Measurements from ENCODE around the gene DAGLA. TPM values are rescaled to one million over a fixed set of nuclear protein-coding genes. Genes with fewer than 3 reads are reported as not detected.

DAGLA gene
- total RNA-seq, 2 experiments from 2014 or later, result 0.44 to 0.45 TPM

DNA sequence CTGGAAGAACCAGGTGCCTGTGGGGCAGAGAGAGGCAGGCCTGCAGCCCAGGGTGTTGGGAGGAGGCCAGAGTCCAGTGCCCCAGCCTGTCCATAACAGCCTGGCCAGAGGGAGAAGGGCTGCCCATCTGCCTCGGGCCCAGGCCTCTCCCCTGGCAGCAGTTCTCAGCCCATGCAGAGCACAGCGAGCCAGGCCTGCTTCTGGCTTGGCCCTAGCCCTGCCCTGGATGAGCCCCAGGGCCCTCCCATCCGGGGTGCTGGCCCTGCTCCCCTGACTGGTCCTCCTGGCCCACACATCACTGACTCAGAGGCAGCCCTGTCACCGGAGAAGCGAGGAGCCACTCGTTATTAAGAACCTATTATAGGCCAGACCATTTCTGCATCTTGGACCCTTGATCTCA is 52.5 kb downstream of the DAGLA start:
- no peaks in the 10 kb centered on the region for H3K36me3 Mint-ChIP-seq (ENCODE audit: low read depth)
- no peaks in the 10 kb centered on the region for H3K4me1 Mint-ChIP-seq
- no peak overlapping the region for H3K4me3 Mint-ChIP-seq
- no peaks in the 10 kb centered on the region for H3K27me3 Mint-ChIP-seq
- CTCF ChIA-PET, result interaction anchor here (0.7 to 2.6 kb wide), 28 partner anchors 8 to 281 kb away, joined by 3 to 20 read pairs (median 5); partner anchors contain the start of gene DAGLA
- H3K9me3 Mint-ChIP-seq, result no peaks in the 10 kb centered on the region
- no peak for DNase-seq
- no peak overlapping the region for H3K27ac Mint-ChIP-seq
- POLR2A ChIA-PET, result no interaction called here

DNA sequence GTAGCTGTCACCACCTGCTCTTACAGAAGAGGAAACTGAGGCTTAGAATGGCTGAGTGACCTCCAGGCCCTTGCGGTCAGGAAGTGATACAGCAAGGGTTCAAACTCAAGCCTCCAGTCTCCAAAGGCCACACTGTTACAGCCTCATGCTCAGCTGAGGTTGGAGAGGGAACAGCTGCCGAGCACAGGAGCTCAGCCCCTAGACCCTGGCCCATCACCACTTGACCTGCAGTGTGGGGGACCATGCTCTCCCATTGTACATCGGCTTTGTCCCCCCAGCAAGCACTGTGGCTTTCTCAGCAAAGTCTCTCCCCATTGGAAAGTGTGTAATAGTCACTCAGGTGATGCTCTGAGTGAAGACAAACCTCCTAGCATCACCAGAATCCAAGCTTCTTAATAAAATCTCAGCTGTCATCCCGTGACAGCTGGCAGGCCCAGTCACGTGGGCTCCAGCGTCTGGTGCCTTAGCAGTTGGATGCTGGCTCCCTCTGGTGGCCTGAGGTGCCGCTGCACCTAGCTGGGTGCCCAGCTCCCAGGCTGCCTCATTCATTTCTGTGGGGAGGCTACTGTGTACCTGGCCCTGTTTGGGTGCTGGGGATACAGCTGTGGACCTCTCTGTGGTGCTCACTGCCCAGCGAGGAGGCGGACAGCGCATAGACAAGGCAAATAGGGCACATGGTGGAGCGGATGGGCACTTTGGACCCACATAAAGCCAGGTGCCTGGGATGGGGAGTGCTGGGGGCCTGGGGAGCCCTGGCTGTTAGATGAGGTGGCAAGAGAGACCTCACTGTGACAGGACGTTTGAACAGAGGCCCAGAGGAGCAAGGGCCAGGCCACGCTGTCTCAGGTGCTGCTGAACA is 53.2 kb downstream of the DAGLA start:
- Mint-ChIP-seq H3K27ac (no peak overlapping the region), H3K4me3 (no peak overlapping the region), H3K4me1 (no peaks in the 10 kb centered on the region), H3K27me3 (no peaks in the 10 kb centered on the region), H3K36me3 (ENCODE audit: low read depth) (no peaks in the 10 kb centered on the region), H3K9me3 (no peaks in the 10 kb centered on the region)
- CTCF ChIA-PET, result interaction anchor here (0.7 to 2.6 kb wide), 34 partner anchors 9 to 375 kb away, joined by 3 to 20 read pairs (median 5); partner anchors contain the start of gene DAGLA
- POLR2A ChIA-PET, result interaction anchor here (0.6 kb wide), 1 partner anchor 120 kb away, joined by 3 read pairs; no protein-coding TSS in a partner anchor
- peak; percentile 88 for DNase-seq

DNA sequence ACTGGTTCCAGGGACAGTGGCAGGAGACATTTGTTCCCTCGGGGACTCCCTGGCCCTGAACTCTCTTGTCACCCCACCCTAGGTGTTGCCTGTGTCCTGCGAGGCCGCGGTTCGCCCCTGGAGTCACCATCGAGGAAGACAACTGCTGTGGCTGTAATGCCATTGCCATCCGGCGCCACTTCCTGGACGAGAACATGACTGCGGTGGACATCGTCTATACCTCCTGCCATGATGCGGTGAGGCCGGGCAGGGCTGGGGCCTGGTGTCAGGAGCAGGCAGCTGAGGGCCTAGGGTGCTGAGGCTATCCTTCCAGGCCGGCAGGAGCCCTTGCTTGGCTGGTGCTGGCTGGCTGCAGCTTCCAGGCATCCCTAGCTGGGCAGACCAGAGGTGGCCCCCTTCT is 54.6 kb downstream of the DAGLA start:
- Mint-ChIP-seq H3K27ac (no peak overlapping the region), H3K4me3 (no peak overlapping the region), H3K9me3 (no peaks in the 10 kb centered on the region), H3K4me1 (no peaks in the 10 kb centered on the region), H3K27me3 (no peaks in the 10 kb centered on the region), H3K36me3 (ENCODE audit: low read depth) (no peaks in the 10 kb centered on the region)
- DNase-seq, result no peak
- POLR2A ChIA-PET, result no interaction called here
- CTCF ChIA-PET, result interaction anchor here (1.3 to 2.2 kb wide), 4 partner anchors 15 to 51 kb away, joined by 9 to 20 read pairs (median 10); no protein-coding TSS in a partner anchor

DNA sequence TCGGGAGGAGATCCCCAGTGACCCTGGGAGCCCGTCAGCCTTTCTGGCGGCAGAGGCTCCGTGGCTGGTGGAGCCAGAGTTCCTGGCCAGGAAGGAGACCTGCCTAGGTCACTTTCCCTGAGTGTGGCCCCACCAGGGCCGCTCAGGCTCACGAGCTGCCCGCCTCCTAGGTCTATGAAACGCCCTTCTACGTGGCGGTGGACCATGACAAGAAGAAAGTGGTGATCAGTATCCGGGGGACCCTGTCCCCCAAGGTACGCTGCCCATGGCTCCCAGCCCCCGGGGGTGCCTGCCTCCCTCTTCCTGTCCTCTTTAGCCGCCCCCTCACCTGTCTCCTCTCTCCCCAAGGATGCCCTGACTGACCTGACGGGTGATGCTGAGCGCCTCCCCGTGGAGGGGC is 55.2 kb downstream of the DAGLA start:
- no peak overlapping the region for H3K4me3 Mint-ChIP-seq
- H3K27ac Mint-ChIP-seq, result no peak overlapping the region
- CTCF ChIA-PET, result interaction anchor here (1.0 kb wide), 1 partner anchor 55 kb away, joined by 3 read pairs; the partner anchor contains the start of gene DAGLA
- H3K36me3 Mint-ChIP-seq (ENCODE audit: low read depth), result no peaks in the 10 kb centered on the region
- H3K27me3 Mint-ChIP-seq, result no peaks in the 10 kb centered on the region
- POLR2A ChIA-PET, result no interaction called here
- no peaks in the 10 kb centered on the region for H3K4me1 Mint-ChIP-seq
- no peak for DNase-seq
- no peaks in the 10 kb centered on the region for H3K9me3 Mint-ChIP-seq

DNA sequence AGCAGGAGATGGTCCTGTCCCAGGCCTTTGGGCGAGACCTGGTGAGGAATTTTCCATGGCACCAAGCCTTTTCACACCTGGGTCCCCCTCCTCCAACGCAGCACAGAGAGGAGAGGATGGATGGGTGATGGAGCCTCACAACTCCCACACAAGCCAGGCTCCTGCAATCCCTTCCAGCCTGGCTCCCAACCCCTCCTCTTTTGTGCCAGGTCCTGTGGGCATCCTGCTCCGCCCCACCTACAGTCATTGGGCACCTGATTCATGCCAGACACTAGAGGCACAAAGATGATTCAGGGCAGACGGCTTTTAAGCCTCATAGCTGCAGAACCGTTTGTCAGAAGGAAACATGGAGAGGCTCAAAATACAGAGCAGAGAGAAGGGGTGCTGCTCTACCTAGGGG is 56.1 kb downstream of the DAGLA start:
- Mint-ChIP-seq H3K4me3 (no peak overlapping the region), H3K9me3 (no peaks in the 10 kb centered on the region), H3K27me3 (no peaks in the 10 kb centered on the region), H3K27ac (no peak overlapping the region), H3K4me1 (no peaks in the 10 kb centered on the region), H3K36me3 (ENCODE audit: low read depth) (no peaks in the 10 kb centered on the region)
- ChIA-PET POLR2A (no interaction called here), CTCF (interaction anchor here (1.0 kb wide), 1 partner anchor 56 kb away, joined by 3 read pairs; the partner anchor contains the start of gene DAGLA)
- no peak for DNase-seq

DNA sequence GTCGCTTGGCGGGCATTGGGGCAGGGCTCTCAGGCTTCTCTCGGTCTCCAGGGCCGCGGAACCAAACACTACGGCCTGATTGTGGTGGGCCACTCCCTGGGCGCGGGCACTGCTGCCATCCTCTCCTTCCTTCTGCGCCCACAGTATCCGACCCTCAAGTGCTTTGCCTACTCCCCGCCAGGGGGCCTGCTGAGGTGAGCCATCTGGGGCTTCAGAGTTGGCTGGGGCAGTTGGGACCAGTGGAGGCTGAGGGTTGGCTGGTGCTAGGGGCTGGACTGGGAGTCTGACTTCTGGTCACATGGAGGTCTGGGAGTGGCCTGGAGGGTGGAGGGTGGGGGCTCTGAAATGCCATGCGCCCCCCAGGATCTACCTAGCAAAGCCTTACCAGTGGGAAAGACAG is 56.9 kb downstream of the DAGLA start:
- DNase-seq, result no peak
- no peaks in the 10 kb centered on the region for H3K36me3 Mint-ChIP-seq (ENCODE audit: low read depth)
- ChIA-PET CTCF (interaction anchor here (0.6 to 1.7 kb wide), 2 partner anchors 10 to 15 kb away, joined by 3 to 5 read pairs; no protein-coding TSS in a partner anchor), POLR2A (no interaction called here)
- no peaks in the 10 kb centered on the region for H3K9me3 Mint-ChIP-seq
- no peaks in the 10 kb centered on the region for H3K4me1 Mint-ChIP-seq
- no peak overlapping the region for H3K4me3 Mint-ChIP-seq
- H3K27me3 Mint-ChIP-seq, result no peaks in the 10 kb centered on the region
- H3K27ac Mint-ChIP-seq, result no peak overlapping the region

DNA sequence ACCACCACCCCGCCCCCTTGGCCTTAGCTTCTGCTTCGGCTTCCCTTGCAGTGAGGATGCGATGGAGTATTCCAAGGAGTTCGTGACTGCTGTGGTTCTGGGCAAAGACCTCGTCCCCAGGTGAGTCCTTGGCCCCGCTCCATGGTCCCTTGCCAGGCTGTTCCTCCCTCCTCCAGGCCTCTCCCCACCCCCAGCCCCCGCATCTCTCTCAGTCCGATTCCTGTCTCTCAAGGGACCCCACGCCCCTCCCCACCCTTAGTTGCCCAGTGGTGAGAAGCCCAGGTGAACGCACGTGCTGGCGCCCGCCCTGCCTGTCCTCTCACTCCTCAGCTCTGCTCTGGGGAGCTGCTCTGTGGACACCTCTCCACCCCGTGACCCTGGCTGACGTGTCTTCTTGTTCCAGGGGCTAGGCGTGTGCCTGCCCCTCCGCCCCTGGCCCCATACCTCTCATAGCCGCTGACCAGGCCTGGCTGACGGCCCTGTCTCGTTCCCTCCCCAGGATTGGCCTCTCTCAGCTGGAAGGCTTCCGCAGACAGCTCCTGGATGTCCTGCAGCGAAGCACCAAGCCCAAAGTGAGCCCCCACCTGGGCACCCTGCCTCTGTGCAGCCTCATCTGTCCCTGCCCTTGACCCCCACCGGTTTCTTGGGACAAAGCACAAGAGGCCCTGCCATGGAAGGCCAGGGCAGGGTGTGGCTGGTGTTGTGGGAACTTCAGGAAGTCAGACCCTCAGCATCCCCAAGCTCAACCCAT is 57.6 kb downstream of the DAGLA start:
- CTCF ChIA-PET, result interaction anchor here (0.6 to 1.7 kb wide), 3 partner anchors 9 to 14 kb away, joined by 3 to 5 read pairs (median 3); no protein-coding TSS in a partner anchor
- H3K4me3 Mint-ChIP-seq, result no peak overlapping the region
- POLR2A ChIA-PET, result no interaction called here
- H3K27ac Mint-ChIP-seq, result no peak overlapping the region
- H3K4me1 Mint-ChIP-seq, result no peaks in the 10 kb centered on the region
- no peak for DNase-seq
- H3K9me3 Mint-ChIP-seq, result no peaks in the 10 kb centered on the region
- no peaks in the 10 kb centered on the region for H3K27me3 Mint-ChIP-seq
- no peaks in the 10 kb centered on the region for H3K36me3 Mint-ChIP-seq (ENCODE audit: low read depth)

DNA sequence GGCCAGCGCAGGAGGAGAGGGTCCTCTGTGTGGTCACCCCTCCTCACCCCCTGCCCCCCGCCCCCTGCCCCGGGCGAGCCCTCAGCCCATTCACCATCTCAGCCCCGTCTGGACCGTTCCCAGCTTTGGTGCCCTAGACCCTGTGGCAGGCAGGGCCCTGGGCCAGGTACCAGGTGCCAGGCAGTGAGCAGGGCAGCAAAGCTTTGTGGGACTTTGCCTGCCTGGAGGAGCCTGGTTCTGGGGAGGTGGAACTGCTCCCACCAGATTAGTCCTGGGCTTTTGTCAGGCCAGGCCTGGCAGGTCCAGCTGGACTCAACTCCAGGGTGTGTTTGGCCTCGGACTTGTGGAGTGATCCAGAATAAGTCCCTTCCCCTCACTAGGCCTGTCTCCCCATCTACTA is 58.6 kb downstream of the DAGLA start:
- no peaks in the 10 kb centered on the region for H3K9me3 Mint-ChIP-seq
- POLR2A ChIA-PET, result no interaction called here
- no peaks in the 10 kb centered on the region for H3K27me3 Mint-ChIP-seq
- CTCF ChIA-PET, result interaction anchor here (0.5 to 1.7 kb wide), 4 partner anchors 8 to 538 kb away, joined by 3 to 5 read pairs (median 3); partner anchors contain the start of gene FADS1
- H3K36me3 Mint-ChIP-seq (ENCODE audit: low read depth), result no peaks in the 10 kb centered on the region
- H3K27ac Mint-ChIP-seq, result no peak overlapping the region
- H3K4me3 Mint-ChIP-seq, result no peak overlapping the region
- H3K4me1 Mint-ChIP-seq, result no peaks in the 10 kb centered on the region
- no peak for DNase-seq

DNA sequence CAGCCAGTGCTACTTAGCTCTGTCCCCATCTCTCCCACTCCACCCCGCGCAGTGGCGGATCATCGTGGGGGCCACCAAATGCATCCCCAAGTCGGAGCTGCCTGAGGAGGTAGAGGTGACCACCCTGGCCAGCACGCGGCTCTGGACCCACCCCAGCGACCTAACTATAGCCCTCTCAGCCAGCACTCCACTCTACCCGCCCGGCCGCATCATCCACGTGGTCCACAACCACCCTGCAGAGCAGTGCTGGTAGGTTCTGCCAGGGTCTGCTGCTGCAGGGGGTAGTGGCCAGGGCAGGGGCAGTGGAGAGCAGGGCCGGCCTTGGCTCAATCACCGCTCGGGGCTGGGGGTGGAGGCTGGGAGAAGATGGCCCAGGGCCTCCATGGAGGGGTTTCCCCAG is 59.2 kb downstream of the DAGLA start:
- POLR2A ChIA-PET, result no interaction called here
- no peak for DNase-seq
- Mint-ChIP-seq H3K9me3 (no peaks in the 10 kb centered on the region), H3K36me3 (ENCODE audit: low read depth) (no peaks in the 10 kb centered on the region), H3K27ac (no peak overlapping the region), H3K4me3 (no peak overlapping the region), H3K27me3 (no peaks in the 10 kb centered on the region), H3K4me1 (no peaks in the 10 kb centered on the region)
- CTCF ChIA-PET, result interaction anchor here (0.5 to 1.5 kb wide), 3 partner anchors 15 to 539 kb away, joined by 3 read pairs; partner anchors contain the start of gene FADS1

DNA sequence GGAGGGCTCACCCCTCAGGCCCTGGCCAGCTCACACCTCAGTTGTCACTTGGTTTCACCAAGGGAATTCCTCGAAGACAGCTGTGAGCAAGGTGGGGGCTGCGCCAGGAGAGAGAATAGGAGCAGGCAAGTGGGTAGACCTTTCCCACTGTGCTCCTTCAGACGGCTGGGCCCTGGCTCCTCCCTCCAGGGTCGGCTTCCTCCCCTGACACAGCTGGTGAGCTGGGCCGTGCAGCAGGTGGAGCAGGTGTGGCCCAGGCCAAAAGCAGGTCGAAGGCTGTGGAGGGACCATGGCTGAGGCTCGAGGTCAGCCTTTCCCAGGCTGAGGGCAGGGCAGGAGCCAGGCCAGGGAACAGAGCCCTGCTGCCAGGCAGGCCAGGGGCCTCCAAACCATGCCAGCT is 59.8 kb downstream of the DAGLA start:
- Mint-ChIP-seq H3K4me3 (no peak overlapping the region), H3K36me3 (ENCODE audit: low read depth) (no peaks in the 10 kb centered on the region), H3K27me3 (no peaks in the 10 kb centered on the region), H3K4me1 (no peaks in the 10 kb centered on the region), H3K27ac (no peak overlapping the region), H3K9me3 (no peaks in the 10 kb centered on the region)
- no peak for DNase-seq
- ChIA-PET CTCF (interaction anchor here (1.4 to 1.5 kb wide), 2 partner anchors 15 to 76 kb away, joined by 3 read pairs; partner anchors contain the start of gene FADS1), POLR2A (no interaction called here)

DNA sequence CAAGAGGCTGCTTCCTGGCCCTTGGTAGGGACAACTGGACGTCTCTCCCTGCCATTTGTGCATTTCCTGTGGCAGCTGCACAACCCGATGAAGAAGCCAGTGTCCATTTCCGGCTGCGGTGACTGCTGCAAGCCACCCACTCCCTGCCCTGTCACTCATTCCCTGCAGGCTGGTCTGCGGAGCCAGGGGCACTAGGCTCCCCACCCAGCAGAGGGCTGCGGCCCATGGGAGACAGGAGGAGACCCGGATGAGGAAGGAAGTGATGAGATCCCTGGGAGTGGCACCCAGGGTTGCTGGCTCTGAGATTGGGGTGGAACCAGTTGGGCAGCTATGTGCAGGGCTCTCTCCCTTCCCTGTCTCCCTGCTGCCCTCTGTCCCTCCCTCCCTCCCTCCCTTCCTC is 62.2 kb downstream of the DAGLA start:
- H3K36me3 Mint-ChIP-seq (ENCODE audit: low read depth), result no peaks in the 10 kb centered on the region
- H3K4me1 Mint-ChIP-seq, result no peaks in the 10 kb centered on the region
- H3K9me3 Mint-ChIP-seq, result no peaks in the 10 kb centered on the region
- H3K4me3 Mint-ChIP-seq, result no peak overlapping the region
- no peak for DNase-seq
- H3K27me3 Mint-ChIP-seq, result no peaks in the 10 kb centered on the region
- POLR2A ChIA-PET, result no interaction called here
- H3K27ac Mint-ChIP-seq, result no peak overlapping the region
- CTCF ChIA-PET, result interaction anchor here (1.3 kb wide), 1 partner anchor 9 kb away, joined by 3 read pairs; no protein-coding TSS in a partner anchor

DNA sequence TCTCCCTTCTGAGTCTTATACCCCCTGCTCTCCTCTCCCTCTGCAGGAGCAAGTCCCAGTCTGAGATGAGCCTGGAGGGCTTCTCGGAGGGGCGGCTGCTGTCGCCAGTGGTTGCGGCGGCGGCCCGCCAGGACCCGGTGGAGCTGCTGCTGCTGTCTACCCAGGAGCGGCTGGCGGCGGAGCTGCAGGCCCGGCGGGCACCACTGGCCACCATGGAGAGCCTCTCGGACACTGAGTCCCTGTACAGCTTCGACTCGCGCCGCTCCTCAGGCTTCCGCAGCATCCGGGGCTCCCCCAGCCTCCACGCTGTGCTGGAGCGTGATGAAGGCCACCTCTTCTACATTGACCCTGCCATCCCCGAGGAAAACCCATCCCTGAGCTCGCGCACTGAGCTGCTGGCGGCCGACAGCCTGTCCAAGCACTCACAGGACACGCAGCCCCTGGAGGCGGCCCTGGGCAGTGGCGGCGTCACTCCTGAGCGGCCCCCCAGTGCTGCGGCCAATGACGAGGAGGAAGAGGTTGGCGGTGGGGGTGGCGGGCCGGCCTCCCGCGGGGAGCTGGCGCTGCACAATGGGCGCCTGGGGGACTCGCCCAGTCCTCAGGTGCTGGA is 63.4 kb downstream of the DAGLA start:
- ChIA-PET CTCF (interaction anchor here (0.5 to 1.6 kb wide), 3 partner anchors 10 to 109 kb away, joined by 3 to 5 read pairs (median 4); no protein-coding TSS in a partner anchor), POLR2A (no interaction called here)
- H3K9me3 Mint-ChIP-seq, result no peaks in the 10 kb centered on the region
- H3K4me1 Mint-ChIP-seq, result no peaks in the 10 kb centered on the region
- no peaks in the 10 kb centered on the region for H3K36me3 Mint-ChIP-seq (ENCODE audit: low read depth)
- H3K27me3 Mint-ChIP-seq, result no peaks in the 10 kb centered on the region
- H3K27ac Mint-ChIP-seq, result no peak overlapping the region
- no peak overlapping the region for H3K4me3 Mint-ChIP-seq
- DNase-seq, result no peak

Measured in activated CD4-positive, alpha-beta T cell treated with anti-CD3 and anti-CD28 coated beads, Interleukin-2, amount 10 ng/mL, durations not matched to agents 7 days and 5 days (primary cell).